ENCODE results near the gene CRACDL. TPM values are rescaled to one million over a fixed set of nuclear protein-coding genes. Genes with fewer than 3 reads are reported as not detected.

The CRACDL gene
- total RNA-seq, 1 experiment from 2014 or later, result 2.4 TPM

DNA sequence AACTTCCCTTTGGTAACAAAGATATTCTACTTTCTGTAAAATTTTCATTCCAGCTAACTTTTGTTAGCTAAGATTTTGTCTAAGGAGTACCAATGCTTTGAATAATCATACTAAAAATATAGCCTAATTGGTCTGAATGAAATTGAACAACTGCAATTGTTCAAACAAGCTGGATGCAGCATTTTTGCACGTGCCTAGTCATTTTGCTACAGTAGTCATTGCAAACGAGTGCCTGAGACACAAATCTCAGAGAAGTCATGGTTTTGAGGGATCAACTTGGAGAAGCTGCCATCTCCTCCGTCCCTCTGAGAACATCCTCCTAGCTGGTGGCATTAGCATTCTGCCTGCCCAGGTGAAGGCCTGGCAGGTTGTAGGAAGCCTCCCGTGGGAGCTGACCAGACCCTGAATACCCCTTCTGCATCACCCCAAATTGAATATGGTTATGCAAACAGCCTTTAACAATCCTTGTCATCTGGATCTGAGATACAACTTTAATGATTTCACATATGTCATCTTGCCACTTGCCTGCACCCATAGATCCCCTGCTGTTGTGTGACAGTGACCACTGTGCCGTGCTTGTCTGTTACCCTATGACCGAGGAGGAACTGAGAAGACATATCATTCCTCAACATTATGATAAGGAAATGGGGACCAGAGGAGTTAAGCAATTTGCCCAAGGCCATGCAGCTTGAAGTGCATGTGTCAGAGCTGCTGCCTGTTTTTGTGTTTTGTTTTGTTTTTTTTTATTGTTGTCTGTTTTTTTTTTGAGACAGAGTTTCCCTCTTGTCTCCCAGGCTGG, 176.0 kb downstream of the CRACDL start:
- CTCF ChIA-PET, result no interaction called here

DNA sequence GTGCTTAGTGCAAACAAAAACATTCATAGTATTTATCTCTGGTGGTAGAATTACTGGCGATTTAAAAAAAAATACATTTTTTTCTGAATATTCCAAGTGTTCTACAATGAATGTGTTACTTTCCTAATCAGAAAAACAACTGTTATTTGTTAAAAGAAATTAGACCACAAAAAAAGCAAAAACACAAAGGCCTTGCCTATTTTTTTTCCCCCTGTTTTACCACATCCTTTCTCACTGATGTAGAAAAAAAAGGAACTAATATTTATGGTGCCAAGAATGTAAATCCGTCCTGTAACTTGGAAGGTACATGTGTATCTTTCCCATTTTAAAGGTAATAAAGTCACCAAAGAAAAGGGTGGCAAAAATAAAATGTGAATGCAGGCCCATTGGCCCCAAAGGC, 176.7 kb downstream of the CRACDL start:
- Histone ChIP-seq H3K36me3 (ENCODE audit: control insufficient read depth, insufficient read depth, low read length) (no peaks in the 10 kb centered on the region), H3K27ac (ENCODE audit: low read length) (no peak overlapping the region), H3K4me3 (ENCODE audit: low read depth in 2 of 2, low read length in 2 of 2) (no peak overlapping the region), H3K4me1 (ENCODE audit: control insufficient read depth, insufficient read depth, low read length) (no peaks in the 10 kb centered on the region), H3K9me3 (ENCODE audit: control insufficient read depth, insufficient read depth, low read depth, low read length) (no peaks in the 10 kb centered on the region), H3K27me3 (ENCODE audit: control insufficient read depth, insufficient read depth, low read length) (peaks cover 6% of the 10 kb centered on the region; the same call in 1 of the 2 replicates)
- no peak for DNase-seq (ENCODE audit: low read depth, low spot score)
- BruUV-seq (replicated peaks), result no TSS peak
- intact Hi-C loops (cut with micrococcal nuclease; ENCODE audit: unreplicated experiment), result no loop called here
- in situ Hi-C loops (cut with HindIII; ENCODE audit: low pct_unique_long_range_greater_than_20kb, low sequenced_read_pairs), result no loop called here
- ChIA-PET CTCF (no interaction called here), POLR2A (no interaction called here)
- TF ChIP-seq POLR2AphosphoS5 (IDR thresholded peaks at IDR 0.05; ENCODE audit: low read depth, low read length) (no peak), SIN3A (IDR thresholded peaks at IDR 0.05; ENCODE audit: borderline replicate concordance, insufficient read depth, low read depth, low read length) (no peak), TCF7L2 (IDR thresholded peaks at IDR 0.05; ENCODE audit: low read depth, low read length) (no peak)
- TF ChIP-seq, protein P1, sequence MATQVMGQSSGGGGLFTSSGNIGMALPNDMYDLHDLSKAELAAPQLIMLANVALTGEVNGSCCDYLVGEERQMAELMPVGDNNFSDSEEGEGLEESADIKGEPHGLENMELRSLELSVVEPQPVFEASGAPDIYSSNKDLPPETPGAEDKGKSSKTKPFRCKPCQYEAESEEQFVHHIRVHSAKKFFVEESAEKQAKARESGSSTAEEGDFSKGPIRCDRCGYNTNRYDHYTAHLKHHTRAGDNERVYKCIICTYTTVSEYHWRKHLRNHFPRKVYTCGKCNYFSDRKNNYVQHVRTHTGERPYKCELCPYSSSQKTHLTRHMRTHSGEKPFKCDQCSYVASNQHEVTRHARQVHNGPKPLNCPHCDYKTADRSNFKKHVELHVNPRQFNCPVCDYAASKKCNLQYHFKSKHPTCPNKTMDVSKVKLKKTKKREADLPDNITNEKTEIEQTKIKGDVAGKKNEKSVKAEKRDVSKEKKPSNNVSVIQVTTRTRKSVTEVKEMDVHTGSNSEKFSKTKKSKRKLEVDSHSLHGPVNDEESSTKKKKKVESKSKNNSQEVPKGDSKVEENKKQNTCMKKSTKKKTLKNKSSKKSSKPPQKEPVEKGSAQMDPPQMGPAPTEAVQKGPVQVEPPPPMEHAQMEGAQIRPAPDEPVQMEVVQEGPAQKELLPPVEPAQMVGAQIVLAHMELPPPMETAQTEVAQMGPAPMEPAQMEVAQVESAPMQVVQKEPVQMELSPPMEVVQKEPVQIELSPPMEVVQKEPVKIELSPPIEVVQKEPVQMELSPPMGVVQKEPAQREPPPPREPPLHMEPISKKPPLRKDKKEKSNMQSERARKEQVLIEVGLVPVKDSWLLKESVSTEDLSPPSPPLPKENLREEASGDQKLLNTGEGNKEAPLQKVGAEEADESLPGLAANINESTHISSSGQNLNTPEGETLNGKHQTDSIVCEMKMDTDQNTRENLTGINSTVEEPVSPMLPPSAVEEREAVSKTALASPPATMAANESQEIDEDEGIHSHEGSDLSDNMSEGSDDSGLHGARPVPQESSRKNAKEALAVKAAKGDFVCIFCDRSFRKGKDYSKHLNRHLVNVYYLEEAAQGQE (IDR thresholded peaks at IDR 0.05; ENCODE audit: insufficient read depth in 1 of 2, low read depth in 2 of 2, low read length in 1 of 2), result no peak
- TF ChIP-seq, protein P2, sequence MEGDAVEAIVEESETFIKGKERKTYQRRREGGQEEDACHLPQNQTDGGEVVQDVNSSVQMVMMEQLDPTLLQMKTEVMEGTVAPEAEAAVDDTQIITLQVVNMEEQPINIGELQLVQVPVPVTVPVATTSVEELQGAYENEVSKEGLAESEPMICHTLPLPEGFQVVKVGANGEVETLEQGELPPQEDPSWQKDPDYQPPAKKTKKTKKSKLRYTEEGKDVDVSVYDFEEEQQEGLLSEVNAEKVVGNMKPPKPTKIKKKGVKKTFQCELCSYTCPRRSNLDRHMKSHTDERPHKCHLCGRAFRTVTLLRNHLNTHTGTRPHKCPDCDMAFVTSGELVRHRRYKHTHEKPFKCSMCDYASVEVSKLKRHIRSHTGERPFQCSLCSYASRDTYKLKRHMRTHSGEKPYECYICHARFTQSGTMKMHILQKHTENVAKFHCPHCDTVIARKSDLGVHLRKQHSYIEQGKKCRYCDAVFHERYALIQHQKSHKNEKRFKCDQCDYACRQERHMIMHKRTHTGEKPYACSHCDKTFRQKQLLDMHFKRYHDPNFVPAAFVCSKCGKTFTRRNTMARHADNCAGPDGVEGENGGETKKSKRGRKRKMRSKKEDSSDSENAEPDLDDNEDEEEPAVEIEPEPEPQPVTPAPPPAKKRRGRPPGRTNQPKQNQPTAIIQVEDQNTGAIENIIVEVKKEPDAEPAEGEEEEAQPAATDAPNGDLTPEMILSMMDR (IDR thresholded peaks at IDR 0.05), result no peak
- no peak for ATAC-seq

More for the DNA sequence above, 176.0 kb downstream of the CRACDL start:
- H3K4me1 ChIP-seq (ENCODE audit: control insufficient read depth, insufficient read depth, low read length), result no peaks in the 10 kb centered on the region
- intact Hi-C loops (cut with micrococcal nuclease; ENCODE audit: unreplicated experiment), result no loop called here
- no peaks in the 10 kb centered on the region for H3K9me3 ChIP-seq (ENCODE audit: control insufficient read depth, insufficient read depth, low read depth, low read length)
- H3K27ac ChIP-seq (ENCODE audit: low read length), result no peak overlapping the region
- ATAC-seq (no peak), DNase-seq (ENCODE audit: low read depth, low spot score) (no peak)
- no peaks in the 10 kb centered on the region for H3K36me3 ChIP-seq (ENCODE audit: control insufficient read depth, insufficient read depth, low read length)
- BruUV-seq (replicated peaks), result no TSS peak
- peaks cover 4% of the 10 kb centered on the region; the same call in 1 of the 2 replicates for H3K27me3 ChIP-seq (ENCODE audit: control insufficient read depth, insufficient read depth, low read length)
- POLR2A ChIA-PET, result no interaction called here
- no peak for TF ChIP-seq TCF7L2 (IDR thresholded peaks at IDR 0.05; ENCODE audit: low read depth, low read length)
- no peak for TF ChIP-seq SIN3A (IDR thresholded peaks at IDR 0.05; ENCODE audit: borderline replicate concordance, insufficient read depth, low read depth, low read length)
- TF ChIP-seq POLR2AphosphoS5 (IDR thresholded peaks at IDR 0.05; ENCODE audit: low read depth, low read length), result no peak
- TF ChIP-seq, protein P1 (IDR thresholded peaks at IDR 0.05; ENCODE audit: insufficient read depth in 1 of 2, low read depth in 2 of 2, low read length in 1 of 2), result no peak
- in situ Hi-C loops (cut with HindIII; ENCODE audit: low pct_unique_long_range_greater_than_20kb, low sequenced_read_pairs), result no loop called here
- no peak overlapping the region for H3K4me3 ChIP-seq (ENCODE audit: low read depth in 2 of 2, low read length in 2 of 2)

All from Panc1 (cell line).